Activated T-helper 1 cell treated with anti-CD3 and anti-CD28 coated beads, Interleukin-2, amount 50 U/mL, for 16 hours (primary cell): ENCODE data around the gene GNG14.
"Not testable (repeated sequence)": the region's sequence is repeated elsewhere in the genome, so short reads cannot be mapped to it uniquely, and the experiment has no call there.

Experiments used
- DNase-seq, 2 donors: peaks; one replicate each; pipeline ENCODE4 v3.0.0-alpha.2; 2020; ENCODE audit warnings: low read depth in 1 of 2, low spot score in 1 of 2

GNG14 gene

GRCh38 chr19:12687496-12688196 lies at the start of gene GNG14:
Gene GNG14 (plus strand): TSS chr19:12687998. CDS start chr19:12688049, 51 bp downstream.
- no peak for DNase-seq

GRCh38 chr19:12638611-12639182 lies 49.1 kb upstream of the GNG14 start:
- no peak for DNase-seq

- DNase-seq, result peak; percentile 62 to 72
Measured at GRCh38 chr19:12639901-12640613, 47.7 kb upstream of the GNG14 start.

- DNase-seq, result no peak
Measured at GRCh38 chr19:12641456-12641855, 46.3 kb upstream of the GNG14 start.

- DNase-seq, result no peak
Measured at GRCh38 chr19:12642506-12642905, 45.3 kb upstream of the GNG14 start.

GRCh38 chr19:12643716-12644115 lies 44.1 kb upstream of the GNG14 start:
- DNase-seq, result not testable (repeated sequence)

GRCh38 chr19:12646551-12646950 lies 41.2 kb upstream of the GNG14 start:
- no peak for DNase-seq

GRCh38 chr19:12647047-12647446 lies 40.8 kb upstream of the GNG14 start:
- DNase-seq, result no peak

GRCh38 chr19:12647490-12648071 lies 40.2 kb upstream of the GNG14 start:
- DNase-seq, result no peak

- no peak for DNase-seq
Measured at GRCh38 chr19:12648088-12648487, 39.7 kb upstream of the GNG14 start.

- no peak for DNase-seq
Measured at GRCh38 chr19:12649941-12650340, 37.9 kb upstream of the GNG14 start.

- no peak for DNase-seq
Measured at GRCh38 chr19:12652219-12652618, 35.6 kb upstream of the GNG14 start.

- DNase-seq, result no peak
Measured at GRCh38 chr19:12655546-12655945, 32.3 kb upstream of the GNG14 start.

- DNase-seq, result no peak
Measured at GRCh38 chr19:12656899-12657571, 30.8 kb upstream of the GNG14 start.

- DNase-seq, result no peak
Measured at GRCh38 chr19:12657966-12658365, 29.8 kb upstream of the GNG14 start.

GRCh38 chr19:12660980-12661379 lies 26.8 kb upstream of the GNG14 start:
- no peak for DNase-seq

- no peak for DNase-seq
Measured at GRCh38 chr19:12664406-12665280, 23.2 kb upstream of the GNG14 start.

GRCh38 chr19:12665281-12665573 lies 22.6 kb upstream of the GNG14 start:
- peak in 1 of 2 donors; percentile 17 for DNase-seq

GRCh38 chr19:12665671-12666264 lies 22.0 kb upstream of the GNG14 start:
- DNase-seq, result no peak
